PFSK-1 (cell line): ENCODE measurements around the gene GPHA2.

Experiments used
- POLR2AphosphoS5 ChIP-seq: IDR thresholded peaks from 2 replicates; pipeline ENCODE4 v1.6.1; 2012; ENCODE audit warnings: low read depth, mild to moderate bottlenecking, control low read depth, low read length, moderate library complexity
- TF ChIP-seq, protein P1 (sequence below), 2 experiments: IDR thresholded peaks; 2 replicates each; pipeline versions ENCODE4 v1.6.1 to v1.8.0; 2011 to 2012; ENCODE audit warnings: low read depth in 2 of 2, low read length in 2 of 2, control low read depth in 1 of 2, inconsistent platforms in 1 of 2, mild to moderate bottlenecking in 1 of 2, moderate library complexity in 1 of 2; ENCODE audit not compliant: insufficient read depth in 1 of 2

DNA sequence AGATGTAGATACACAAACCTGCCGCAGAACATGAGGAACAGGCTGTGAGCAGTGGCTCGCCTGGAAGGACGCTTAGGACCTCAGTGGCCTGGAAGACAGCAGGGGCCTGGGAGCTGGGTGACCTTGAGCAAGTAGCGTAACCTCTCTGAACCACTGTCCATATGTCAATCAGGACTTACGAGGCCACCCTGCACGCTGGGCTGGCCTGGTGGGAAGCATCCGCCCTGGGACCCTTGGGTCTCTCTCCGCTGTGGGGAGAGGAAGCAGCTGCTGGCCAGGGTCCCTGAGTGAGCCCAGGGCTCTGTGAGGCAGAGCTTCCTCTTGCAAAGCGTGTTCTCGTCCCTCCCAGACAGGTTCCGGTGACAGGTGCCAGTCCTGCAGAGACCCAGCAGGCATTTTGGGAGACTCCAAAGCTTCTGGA lies 43.3 kb downstream of the GPHA2 start:
- no peak for TF ChIP-seq POLR2AphosphoS5
- TF ChIP-seq, protein P1, sequence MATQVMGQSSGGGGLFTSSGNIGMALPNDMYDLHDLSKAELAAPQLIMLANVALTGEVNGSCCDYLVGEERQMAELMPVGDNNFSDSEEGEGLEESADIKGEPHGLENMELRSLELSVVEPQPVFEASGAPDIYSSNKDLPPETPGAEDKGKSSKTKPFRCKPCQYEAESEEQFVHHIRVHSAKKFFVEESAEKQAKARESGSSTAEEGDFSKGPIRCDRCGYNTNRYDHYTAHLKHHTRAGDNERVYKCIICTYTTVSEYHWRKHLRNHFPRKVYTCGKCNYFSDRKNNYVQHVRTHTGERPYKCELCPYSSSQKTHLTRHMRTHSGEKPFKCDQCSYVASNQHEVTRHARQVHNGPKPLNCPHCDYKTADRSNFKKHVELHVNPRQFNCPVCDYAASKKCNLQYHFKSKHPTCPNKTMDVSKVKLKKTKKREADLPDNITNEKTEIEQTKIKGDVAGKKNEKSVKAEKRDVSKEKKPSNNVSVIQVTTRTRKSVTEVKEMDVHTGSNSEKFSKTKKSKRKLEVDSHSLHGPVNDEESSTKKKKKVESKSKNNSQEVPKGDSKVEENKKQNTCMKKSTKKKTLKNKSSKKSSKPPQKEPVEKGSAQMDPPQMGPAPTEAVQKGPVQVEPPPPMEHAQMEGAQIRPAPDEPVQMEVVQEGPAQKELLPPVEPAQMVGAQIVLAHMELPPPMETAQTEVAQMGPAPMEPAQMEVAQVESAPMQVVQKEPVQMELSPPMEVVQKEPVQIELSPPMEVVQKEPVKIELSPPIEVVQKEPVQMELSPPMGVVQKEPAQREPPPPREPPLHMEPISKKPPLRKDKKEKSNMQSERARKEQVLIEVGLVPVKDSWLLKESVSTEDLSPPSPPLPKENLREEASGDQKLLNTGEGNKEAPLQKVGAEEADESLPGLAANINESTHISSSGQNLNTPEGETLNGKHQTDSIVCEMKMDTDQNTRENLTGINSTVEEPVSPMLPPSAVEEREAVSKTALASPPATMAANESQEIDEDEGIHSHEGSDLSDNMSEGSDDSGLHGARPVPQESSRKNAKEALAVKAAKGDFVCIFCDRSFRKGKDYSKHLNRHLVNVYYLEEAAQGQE (IDR thresholded peaks at IDR 0.05; ENCODE audit: insufficient read depth in 1 of 2, low read depth in 2 of 2, low read length in 2 of 2) = no peak
